HG02938 (cell line): Measurements from ENCODE around the gene OSBPL10.
"Not testable (repeated sequence)": the region's sequence is repeated elsewhere in the genome, so short reads cannot be mapped to it uniquely, and the experiment has no call there.

Experiments
- ATAC-seq: cut with Tn5 transposase; IDR thresholded peaks from one replicate; pipeline ENCODE4 v1.9.1; 2021; ENCODE audit warnings: mild to moderate bottlenecking, moderate library complexity; ENCODE audit not compliant: unreplicated experiment

Gene OSBPL10

DNA sequence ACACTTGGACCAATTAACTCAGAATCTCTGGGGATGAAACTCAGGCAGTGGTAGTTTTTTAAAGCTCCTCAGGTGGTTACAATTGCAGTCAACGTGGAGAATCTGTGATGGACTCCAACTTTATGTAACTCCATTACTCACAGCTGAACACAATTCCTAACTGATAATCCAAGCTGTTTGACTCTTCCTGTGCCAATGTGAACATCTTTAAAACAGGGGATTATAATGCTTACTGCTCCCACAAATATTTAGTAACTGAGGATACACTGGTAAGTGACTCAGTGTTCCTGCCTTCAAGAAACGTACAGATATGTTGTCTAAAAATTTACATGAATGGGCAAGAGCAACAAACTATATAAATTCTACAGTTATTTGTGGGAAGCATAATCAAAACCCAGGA, 85.6 kb downstream of the OSBPL10 start:
- no peak for ATAC-seq

DNA sequence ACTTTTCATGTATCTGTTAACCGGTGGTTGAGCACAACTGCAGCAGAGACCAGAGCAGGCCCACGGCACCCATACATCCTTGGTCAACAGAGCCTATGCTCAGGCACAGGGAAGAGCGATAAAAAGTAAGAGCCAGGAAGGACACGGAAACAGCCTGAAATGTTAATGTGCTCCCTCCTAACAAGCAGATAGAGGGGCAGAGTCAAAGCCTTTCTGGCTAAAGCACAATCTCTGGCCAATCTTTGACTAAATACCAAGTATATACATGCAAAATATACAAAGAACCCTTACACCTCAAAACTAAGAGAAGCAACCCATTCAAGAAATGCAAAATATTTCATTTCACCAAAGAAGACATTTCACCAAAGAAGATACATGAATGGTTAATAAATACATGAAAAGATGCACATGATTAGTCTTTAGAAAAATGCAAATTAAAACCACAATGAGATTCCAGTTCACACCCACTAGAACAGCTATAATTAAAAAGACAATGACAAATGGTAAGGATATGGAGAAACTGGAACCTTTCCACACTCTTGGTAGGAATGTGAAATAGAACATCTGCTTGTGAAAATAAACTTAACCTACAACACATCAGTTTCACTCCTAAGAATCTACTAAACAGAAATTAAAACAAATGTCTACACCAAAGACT, 88.0 kb downstream of the OSBPL10 start:
- no peak for ATAC-seq

GRCh38 chr3:31892500-31892899, 88.6 kb downstream of the OSBPL10 start:
- no peak for ATAC-seq

- no peak for ATAC-seq
Observed at GRCh38 chr3:31891876-31892455, 89.1 kb downstream of the OSBPL10 start.

DNA sequence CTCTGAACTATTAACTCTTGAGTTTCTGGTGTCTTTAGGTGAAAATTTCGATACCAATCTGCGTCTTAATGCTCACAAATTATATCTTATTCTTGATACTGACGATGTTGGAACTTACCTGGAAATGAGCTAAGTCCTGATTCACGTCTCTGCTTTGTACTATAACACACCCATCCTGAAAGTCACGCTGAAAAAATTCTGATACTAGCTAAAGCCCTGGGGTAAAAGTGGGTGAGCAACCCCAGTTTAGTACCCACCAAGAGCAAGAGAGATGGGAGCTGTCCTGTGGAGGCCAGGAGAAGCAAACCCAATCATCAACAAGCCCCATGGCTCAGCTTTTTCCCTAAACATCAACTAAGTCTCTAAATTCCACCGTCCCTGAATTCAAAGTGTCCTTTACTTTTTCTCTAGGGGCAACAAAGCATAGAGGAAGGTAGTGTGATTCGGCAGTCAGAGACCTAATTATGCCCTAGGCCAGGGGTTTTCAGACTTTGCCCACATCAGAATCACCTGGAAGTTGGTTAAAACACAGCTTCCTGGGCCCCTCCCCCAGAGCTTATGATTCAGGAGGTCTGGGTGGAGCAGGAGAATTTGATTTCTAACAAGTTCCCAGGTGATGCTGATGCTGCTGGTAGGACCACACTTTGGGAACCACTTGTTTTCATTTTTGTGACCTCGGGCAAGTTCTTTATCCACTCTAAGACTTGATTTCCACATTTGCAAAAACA, 90.2 kb downstream of the OSBPL10 start:
- ATAC-seq, result no peak

DNA sequence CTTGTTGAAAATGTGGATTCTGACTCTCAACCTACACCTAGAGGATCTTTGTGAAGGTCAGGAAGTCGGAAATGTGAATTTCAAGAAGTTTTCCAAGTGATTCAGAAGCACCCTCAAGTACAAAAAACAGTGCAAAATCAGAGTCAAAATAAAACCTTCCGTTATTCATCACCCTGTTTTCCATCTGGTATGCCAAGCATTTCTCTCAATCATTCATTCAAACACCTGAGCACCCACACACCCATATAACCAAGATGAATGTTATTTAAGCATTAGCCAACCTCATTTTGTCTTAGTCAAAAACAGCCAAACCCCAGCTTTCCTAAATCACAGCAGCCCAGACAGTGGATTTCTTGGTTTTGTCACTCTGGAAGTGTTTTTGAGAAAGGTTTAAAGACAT, 91.1 kb downstream of the OSBPL10 start:
- no peak for ATAC-seq

GRCh38 chr3:31885235-31885634, 95.8 kb downstream of the OSBPL10 start:
- no peak for ATAC-seq

- no peak for ATAC-seq
Observed at GRCh38 chr3:31884251-31884650, 96.8 kb downstream of the OSBPL10 start.

- no peak for ATAC-seq
Observed at GRCh38 chr3:31882895-31883294, 98.2 kb downstream of the OSBPL10 start.

DNA sequence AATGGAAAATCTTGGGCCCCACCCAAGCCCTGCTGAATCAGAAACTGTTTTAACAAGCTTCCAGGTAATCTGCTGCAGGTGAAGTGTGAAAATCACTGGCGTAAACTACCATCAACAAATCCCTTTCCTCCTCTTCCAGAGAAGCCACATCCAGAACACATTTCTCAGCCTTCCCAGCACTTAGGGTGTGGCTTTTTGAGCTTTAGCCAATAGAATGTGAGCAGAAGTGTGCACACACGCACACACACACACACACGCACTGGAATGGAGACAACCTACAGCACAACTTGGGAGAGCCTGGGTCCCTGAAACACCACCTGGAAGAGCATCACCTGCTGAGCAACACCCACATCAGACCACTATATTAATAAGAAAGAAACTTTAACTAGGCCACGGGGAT, 98.6 kb downstream of the OSBPL10 start:
- ATAC-seq, result no peak

- ATAC-seq, result no peak
Observed at GRCh38 chr3:31880482-31881078, 100.5 kb downstream of the OSBPL10 start.

- ATAC-seq, result no peak
Observed at GRCh38 chr3:31880020-31880419, 101.0 kb downstream of the OSBPL10 start.

GRCh38 chr3:31879365-31879764, 101.7 kb downstream of the OSBPL10 start:
- no peak for ATAC-seq

GRCh38 chr3:31878231-31878838, 102.7 kb downstream of the OSBPL10 start:
- no peak for ATAC-seq

DNA sequence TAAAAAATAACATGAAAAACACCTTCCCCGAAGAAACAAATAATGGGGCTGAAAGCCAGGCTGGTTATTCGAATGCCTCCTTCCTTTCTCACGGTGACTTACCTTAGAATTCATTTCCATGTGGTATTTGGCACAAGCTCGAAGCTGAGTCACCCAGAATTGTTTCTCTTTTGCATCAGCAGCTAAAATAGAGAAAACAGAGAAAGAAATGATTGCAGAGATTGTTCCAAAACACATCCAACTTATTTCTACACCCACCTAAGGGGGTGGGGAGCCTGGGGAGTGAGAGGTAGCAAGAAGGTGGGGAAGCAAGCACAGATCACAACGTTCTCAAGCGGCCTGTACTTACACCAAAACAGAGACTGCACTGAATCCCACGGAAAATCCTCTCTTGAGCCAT, 104.7 kb downstream of the OSBPL10 start:
- ATAC-seq, result no peak

DNA sequence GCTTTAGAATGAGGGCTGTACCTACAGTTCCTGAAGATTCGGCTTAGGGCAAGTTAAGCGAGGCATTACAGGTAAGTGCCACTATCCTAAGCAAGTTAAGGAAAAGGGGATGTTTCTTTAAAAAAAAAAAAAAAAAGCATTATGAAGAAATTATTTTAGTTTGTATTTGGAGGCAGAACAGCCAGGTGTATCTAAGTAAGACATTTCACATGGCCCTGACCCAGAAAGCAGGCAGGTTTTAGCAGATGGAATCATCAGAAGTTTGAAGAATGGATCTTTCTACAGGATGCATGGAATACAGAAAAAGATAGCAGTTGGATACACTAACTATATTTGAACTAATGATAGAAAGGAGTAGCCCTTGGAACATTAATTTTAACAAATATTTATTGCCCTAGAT, 105.6 kb downstream of the OSBPL10 start:
- ATAC-seq, result no peak

DNA sequence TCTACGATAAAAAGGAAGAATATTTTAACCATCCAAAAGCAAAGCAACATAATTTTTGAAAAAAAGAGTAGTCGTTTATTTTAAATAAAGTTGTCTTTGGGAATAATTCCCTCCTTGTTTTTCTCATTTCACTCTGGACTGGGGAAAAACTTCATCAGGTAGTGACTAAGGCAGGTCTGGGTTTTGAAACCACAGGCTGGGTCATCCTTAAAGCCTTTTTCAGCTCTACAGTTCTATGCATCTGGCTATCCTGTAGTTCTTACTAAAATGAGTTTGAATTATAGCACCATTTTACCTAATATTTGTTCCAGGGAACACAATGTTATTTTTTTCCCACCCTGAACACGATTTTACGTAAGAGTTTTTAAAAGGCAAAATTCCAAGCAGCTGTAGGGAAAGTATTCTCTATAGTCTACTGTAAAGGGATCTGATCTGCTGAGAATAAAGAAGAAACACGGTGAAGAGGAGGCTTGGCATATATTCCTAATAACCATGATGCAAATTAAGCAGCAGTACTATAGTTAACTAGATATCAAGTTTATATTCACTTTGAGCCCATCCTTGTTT, 107.7 kb downstream of the OSBPL10 start:
- ATAC-seq, result no peak

- ATAC-seq, result no peak
Observed at GRCh38 chr3:31871939-31872507, 109.0 kb downstream of the OSBPL10 start.

- not testable (repeated sequence) for ATAC-seq
Observed at GRCh38 chr3:31870111-31870510, 111.0 kb downstream of the OSBPL10 start.

GRCh38 chr3:31868236-31868635, 112.8 kb downstream of the OSBPL10 start:
- no peak for ATAC-seq
